Spleen (tissue), 7 donors: Measurements from ENCODE around the gene CFAP221.

ENCODE experiments used
- CTCF ChIP-seq, 11 experiments: fragments of 200-600 bp in 7 of 11; fragments of 450-650 bp in 4 of 11; sonication (generic) in 4 of 11; IDR thresholded peaks in 8 of 11; conservative IDR thresholded peaks in 3 of 11; 1 replicate in 7 of 11; 2 replicates in 4 of 11; pipeline versions ENCODE4 v1.4.0 to v1.8.0; 2016 to 2021; ENCODE audit warnings: antibody characterized with exemption in 11 of 11, inconsistent platforms in 4 of 11, mild to moderate bottlenecking in 1 of 11
- POLR2A ChIP-seq, 3 donors: fragments of 450-650 bp; IDR thresholded peaks; one replicate each; pipeline ENCODE4 v1.5.1; 2017; ENCODE audit warnings: antibody characterized with exemption in 3 of 3, mild to moderate bottlenecking in 1 of 3
- POLR2AphosphoS5 ChIP-seq, 3 donors: sonication (generic); formaldehyde crosslinking; IDR thresholded peaks; one replicate each; pipeline ENCODE4 v1.5.1; 2017; ENCODE audit warnings: antibody characterized with exemption in 3 of 3
- donor health status: DM: no; HTN: no; CAD: no; lungs with moderate emphysema.
- donor health status: DM: no; HTN: no; CAD: no.
- donor health status: DM: no; HTN: no; CAD: no.

- TF ChIP-seq CTCF (IDR thresholded peaks at IDR 0.05 in 8 of 11, conservative IDR thresholded peaks at IDR 0.05 in 3 of 11): peak; percentile 79 to 97 (median 90)
- TF ChIP-seq POLR2A (IDR thresholded peaks at IDR 0.05): no peak
- no peak for TF ChIP-seq POLR2AphosphoS5 (IDR thresholded peaks at IDR 0.05)
Measured at GRCh38 chr2:119641562-119642258, 97.5 kb downstream of the CFAP221 start.
